Smooth muscle cell (in vitro differentiated cells): Measurements from ENCODE around the gene CROCC2. TPM values are rescaled to one million over a fixed set of nuclear protein-coding genes. Genes with fewer than 3 reads are reported as not detected.

ENCODE experiments used
- DNase-seq: peaks from one replicate; lab custom pipeline; 2025; ENCODE audit not compliant: unreplicated experiment; lab: John Stamatoyannopoulos, UW
- H2AFZ ChIP-seq: fragments of 200-600 bp; sonication (generic); 2 replicates; pipeline ENCODE4 v1.6.0; 2016; ENCODE audit warnings: antibody characterized with exemption, low read depth, mild to moderate bottlenecking
- H3F3A ChIP-seq: fragments of 200-600 bp; sonication (generic); 2 replicates; pipeline ENCODE4 v1.6.0; 2017; ENCODE audit warnings: antibody characterized with exemption, low read depth
- H3K27ac ChIP-seq: fragments of 200-600 bp; sonication (generic); 2 replicates; pipeline ENCODE4 v1.5.1; 2016; ENCODE audit warnings: low read depth, mild to moderate bottlenecking
- H3K27me3 ChIP-seq: fragments of 200-600 bp; sonication (generic); 2 replicates; pipeline ENCODE4 v1.6.1; 2016; ENCODE audit warnings: low read depth, mild to moderate bottlenecking
- H3K36me3 ChIP-seq: fragments of 200-600 bp; sonication (generic); 2 replicates; pipeline ENCODE4 v1.5.1; 2016; ENCODE audit warnings: low read depth
- H3K4me1 ChIP-seq: fragments of 200-600 bp; sonication (generic); 2 replicates; pipeline ENCODE4 v1.5.1; 2016; ENCODE audit warnings: low read depth
- H3K4me2 ChIP-seq: fragments of 200-600 bp; sonication (generic); 2 replicates; pipeline ENCODE4 v1.6.0; 2016; ENCODE audit warnings: mild to moderate bottlenecking
- H3K4me3 ChIP-seq: fragments of 200-600 bp; sonication (generic); 2 replicates; pipeline ENCODE4 v1.5.1; 2016; ENCODE audit warnings: mild to moderate bottlenecking
- H3K79me2 ChIP-seq: fragments of 200-600 bp; sonication (generic); 2 replicates; pipeline ENCODE4 v1.6.0; 2016; ENCODE audit warnings: low read depth, mild to moderate bottlenecking
- H3K9ac ChIP-seq: fragments of 200-600 bp; sonication (generic); 2 replicates; pipeline ENCODE4 v1.6.0; 2016; ENCODE audit warnings: low read depth
- H3K9me3 ChIP-seq: fragments of 200-600 bp; sonication (generic); replicated peaks from 2 replicates; pipeline ENCODE4 v1.5.1; 2016; ENCODE audit warnings: low read depth
- H4K20me1 ChIP-seq: fragments of 200-600 bp; sonication (generic); 2 replicates; pipeline ENCODE4 v1.6.0; 2016; ENCODE audit warnings: low read depth
- CTCF ChIP-seq: fragments of 200-600 bp; sonication (generic); IDR thresholded peaks from 2 replicates; pipeline ENCODE4 v1.5.1; 2017; ENCODE audit warnings: borderline replicate concordance, mild to moderate bottlenecking, antibody characterized with exemption; ENCODE audit not compliant: insufficient read depth, poor library complexity, severe bottlenecking
- WGBS: methylation state at CpG from one replicate; pipeline ENCODE4 v1.1.7; 2016; ENCODE audit warnings: low lambda C conversion rate; 5-methylcytosine and 5-hydroxymethylcytosine counted together
- polyA plus RNA-seq: library from polyadenylated mRNA; unstranded; fragments of >200 nt; fragmentation: Nextera tagmentation; extraction: Ambion mirVana; gene quantifications from 2 replicates; pipeline ENCODE4 v1.2.1, GENCODE V29; 2016
- total RNA-seq: library from RNA; depleted of rRNA; stranded (reverse); fragments of >200 nt; gene quantifications from 2 replicates; pipeline ENCODE4 v1.2.3, GENCODE V29; 2014

Gene CROCC2
- total and polyA plus RNA-seq, 2 experiments from 2014 or later: not detected

- H3F3A ChIP-seq: no peaks in the 10 kb centered on the region
- no peaks in the 10 kb centered on the region for H3K27me3 ChIP-seq
- H3K9ac ChIP-seq: no peak overlapping the region
- no peaks in the 10 kb centered on the region for H3K79me2 ChIP-seq
- no peak overlapping the region for H3K27ac ChIP-seq
- no peak overlapping the region for H3K4me3 ChIP-seq
- H4K20me1 ChIP-seq: no peaks in the 10 kb centered on the region
- no peaks in the 10 kb centered on the region for H3K36me3 ChIP-seq
- no peaks in the 10 kb centered on the region for H3K4me1 ChIP-seq
- no peak for DNase-seq
- 95% methylated on average over 29 of the region's 29 CpGs for WGBS
- no peak for TF ChIP-seq CTCF
- H3K9me3 ChIP-seq: no peaks in the 10 kb centered on the region
- no peak overlapping the region for H3K4me2 ChIP-seq
- H2AFZ ChIP-seq: no peak overlapping the region
These were observed 19.7 kb downstream of the CROCC2 start for GRCh38 chr2:240925568-240926515.

- no peaks in the 10 kb centered on the region for H3K79me2 ChIP-seq
- no peaks in the 10 kb centered on the region for H3K4me1 ChIP-seq
- 84% methylated on average over 38 of the region's 38 CpGs for WGBS
- H3K4me3 ChIP-seq: no peak overlapping the region
- no peaks in the 10 kb centered on the region for H3K36me3 ChIP-seq
- H3K27me3 ChIP-seq: no peaks in the 10 kb centered on the region
- no peak overlapping the region for H3K4me2 ChIP-seq
- no peaks in the 10 kb centered on the region for H4K20me1 ChIP-seq
- no peak overlapping the region for H3K27ac ChIP-seq
- no peaks in the 10 kb centered on the region for H3F3A ChIP-seq
- no peak overlapping the region for H3K9ac ChIP-seq
- no peak for TF ChIP-seq CTCF
- no peak overlapping the region for H2AFZ ChIP-seq
- H3K9me3 ChIP-seq: no peaks in the 10 kb centered on the region
- no peak for DNase-seq
These were observed 20.6 kb downstream of the CROCC2 start for GRCh38 chr2:240926516-240927389.

- no peak overlapping the region for H2AFZ ChIP-seq
- H3K4me3 ChIP-seq: no peak overlapping the region
- no peak overlapping the region for H3K9ac ChIP-seq
- no peaks in the 10 kb centered on the region for H3K36me3 ChIP-seq
- no peaks in the 10 kb centered on the region for H3K9me3 ChIP-seq
- no peak overlapping the region for H3K27ac ChIP-seq
- WGBS: 95% methylated on average over 7 of the region's 7 CpGs
- no peak for TF ChIP-seq CTCF
- no peak for DNase-seq
- no peak overlapping the region for H3K4me2 ChIP-seq
- H3F3A ChIP-seq: no peaks in the 10 kb centered on the region
- no peaks in the 10 kb centered on the region for H3K4me1 ChIP-seq
- H3K27me3 ChIP-seq: no peaks in the 10 kb centered on the region
- no peaks in the 10 kb centered on the region for H3K79me2 ChIP-seq
- no peaks in the 10 kb centered on the region for H4K20me1 ChIP-seq
These were observed 21.2 kb downstream of the CROCC2 start for GRCh38 chr2:240927390-240927781.
